GM12878 (cell line): ENCODE data around the gene CDCA8. TPM values are rescaled to one million over a fixed set of nuclear protein-coding genes. Genes with fewer than 3 reads are reported as not detected.

Experiments
- BACH1 ChIP-seq: fragments of 450-650 bp; IDR thresholded peaks from 2 replicates; pipeline ENCODE4 v1.6.1; 2017; ENCODE audit warnings: mild to moderate bottlenecking, borderline replicate concordance
- BCL11A ChIP-seq: IDR thresholded peaks from 2 replicates; pipeline ENCODE4 v1.6.1; 2011; ENCODE audit warnings: low read depth, low read length
- CHD2 ChIP-seq: IDR thresholded peaks from 2 replicates; pipeline ENCODE4 v1.6.1; 2011; ENCODE audit warnings: low read depth, low read length, improper control_type of control experiment, borderline replicate concordance
- FOS ChIP-seq: IDR thresholded peaks from 3 replicates; pipeline ENCODE4 v1.6.1; 2011; ENCODE audit warnings: borderline replicate concordance; ENCODE audit not compliant: insufficient read length; ENCODE audit errors: extremely low read depth
- FOXK2 ChIP-seq: fragments of 450-650 bp; IDR thresholded peaks from 2 replicates; pipeline ENCODE4 v1.6.1; 2017; ENCODE audit warnings: mild to moderate bottlenecking, moderate library complexity
- HDGF ChIP-seq: fragments of 450-650 bp; IDR thresholded peaks from 2 replicates; pipeline ENCODE4 v1.6.1; 2016; ENCODE audit warnings: antibody characterized with exemption
- MEF2B ChIP-seq: fragments of 450-650 bp; IDR thresholded peaks from 2 replicates; pipeline ENCODE4 v1.6.1; 2018; ENCODE audit warnings: mild to moderate bottlenecking, moderate library complexity; ENCODE audit not compliant: partially characterized antibody, poor library complexity, severe bottlenecking
- MYC ChIP-seq: IDR thresholded peaks from 2 replicates; pipeline ENCODE4 v1.6.1; 2011; ENCODE audit warnings: mild to moderate bottlenecking, low read length, moderate library complexity, inconsistent platforms; ENCODE audit not compliant: insufficient read depth, insufficient replicate concordance, insufficient read length, severe bottlenecking
- NR2C1 ChIP-seq: fragments of 450-650 bp; IDR thresholded peaks from 2 replicates; pipeline ENCODE4 v1.6.1; 2017; ENCODE audit warnings: antibody characterized with exemption, mild to moderate bottlenecking, moderate library complexity
- NR2C2 ChIP-seq: IDR thresholded peaks from 2 replicates; pipeline ENCODE4 v1.6.1; 2011; ENCODE audit warnings: borderline replicate concordance, low read depth; ENCODE audit not compliant: control insufficient read depth, insufficient read length
- POLR2A ChIP-seq: IDR thresholded peaks from 2 replicates; pipeline ENCODE4 v1.6.1; 2011; ENCODE audit warnings: low read depth, mild to moderate bottlenecking, low read length
- POU2F2 ChIP-seq: IDR thresholded peaks from 3 replicates; pipeline ENCODE4 v1.6.1; 2011; ENCODE audit warnings: low read depth, mild to moderate bottlenecking, low read length, borderline replicate concordance
- RFX5 ChIP-seq: IDR thresholded peaks from 2 replicates; pipeline ENCODE4 v1.6.1; 2011; ENCODE audit warnings: low read depth, low read length, improper control_type of control experiment
- RUNX3 ChIP-seq: IDR thresholded peaks from 2 replicates; pipeline ENCODE4 v1.6.1; 2012; ENCODE audit warnings: low read length, inconsistent platforms
- SMAD5 ChIP-seq: IDR thresholded peaks from 2 replicates; pipeline ENCODE4 v1.6.1; 2016; ENCODE audit warnings: antibody characterized with exemption, low read depth
- SP1 ChIP-seq: IDR thresholded peaks from one replicate; pipeline ENCODE4 v1.6.1; 2011; ENCODE audit warnings: low read depth, low read length
- TBL1XR1 ChIP-seq: IDR thresholded peaks from 2 replicates; pipeline ENCODE4 v1.6.1; 2012; ENCODE audit warnings: low read depth, low read length, improper control_type of control experiment
- TCF12 ChIP-seq: IDR thresholded peaks from 2 replicates; pipeline ENCODE4 v1.6.1; 2011; ENCODE audit warnings: low read depth, mild to moderate bottlenecking, low read length
- ZBTB11 ChIP-seq: fragments of 450-650 bp; formaldehyde crosslinking; IDR thresholded peaks from 2 replicates; pipeline ENCODE4 v1.5.0; 2022; ENCODE audit warnings: mild to moderate bottlenecking, missing genetic modification characterization
- ZBTB4 ChIP-seq: fragments of 450-650 bp; formaldehyde crosslinking; IDR thresholded peaks from 2 replicates; pipeline ENCODE4 v1.4.0; 2022; ENCODE audit warnings: mild to moderate bottlenecking, moderate library complexity
- ZZZ3 ChIP-seq: IDR thresholded peaks from 2 replicates; pipeline ENCODE4 v1.6.1; 2011; ENCODE audit warnings: low read depth; ENCODE audit not compliant: control insufficient read depth, insufficient read length
- polyA plus RNA-seq, 11 experiments: library from polyadenylated mRNA; depleted of rRNA in 4 of 11; unstranded in 6 of 11; stranded (reverse) in 5 of 11; fragments of >200 nt; fragmentation: Nextera tagmentation in 4 of 11; fragmentation: Illumina TruSeq in 1 of 11; extraction: Ambion mirVana in 4 of 11; extraction: Trizol in 1 of 11; gene quantifications; 1 replicate in 1 of 11; 2 replicates in 10 of 11; pipeline versions ENCODE4 v1.2.1 to v1.2.3, GENCODE V29; 2011 to 2016; ENCODE audit warnings: inconsistent platforms in 2 of 11, missing spikeins in 2 of 11, low read depth in 1 of 11
- total RNA-seq, 4 experiments: library from RNA; depleted of rRNA in 3 of 4; stranded (reverse); fragments of >200 nt in 3 of 4; fragmentation: Illumina TruSeq in 1 of 4; extraction: Trizol in 1 of 4; gene quantifications; 2 replicates each; pipeline versions ENCODE4 v1.2.1 to v1.2.3, GENCODE V29; 2013 to 2021
- TF ChIP-seq, protein P1 (sequence below): fragments of 450-650 bp; IDR thresholded peaks from 2 replicates; pipeline ENCODE4 v1.6.1; 2018; ENCODE audit warnings: borderline replicate concordance, mild to moderate bottlenecking; ENCODE audit not compliant: partially characterized antibody

CDCA8 gene
- total and polyA plus RNA-seq, 10 of the 15 experiments (the other 5 are each of a cell fraction or from before 2014, with no cell fraction given): 21.3 to 98.1 (median 61.4) TPM

- TF ChIP-seq ZZZ3 (no peak), BACH1 (0 out of 2 replicates have a peak, but pooled peaks have one; percentile 33), RUNX3 (peak; percentile 62; the same call in 1 of the 2 replicates), MEF2B (peak; percentile 49), CHD2 (peak; percentile 88), FOXK2 (peak; percentile 68), POLR2A (peak; percentile 95), TCF12 (no peak), SP1 (peak; percentile 91), HDGF (0 out of 2 replicates have a peak, but pooled peaks have one; percentile 40), RFX5 (peak; percentile 70), MYC (no peak), TBL1XR1 (no peak), FOS (peak; percentile 8), NR2C2 (no peak), ZBTB4 (CRISPR knock-in tag) (no peak), ZBTB11 (no peak), NR2C1 (peak; percentile 51; the same call in 1 of the 2 replicates), SMAD5 (0 out of 2 replicates have a peak, but pooled peaks have one; percentile 63), BCL11A (no peak), POU2F2 (0 out of 3 replicates have a peak, but pooled peaks have one; percentile 36)
- TF ChIP-seq, protein P1, sequence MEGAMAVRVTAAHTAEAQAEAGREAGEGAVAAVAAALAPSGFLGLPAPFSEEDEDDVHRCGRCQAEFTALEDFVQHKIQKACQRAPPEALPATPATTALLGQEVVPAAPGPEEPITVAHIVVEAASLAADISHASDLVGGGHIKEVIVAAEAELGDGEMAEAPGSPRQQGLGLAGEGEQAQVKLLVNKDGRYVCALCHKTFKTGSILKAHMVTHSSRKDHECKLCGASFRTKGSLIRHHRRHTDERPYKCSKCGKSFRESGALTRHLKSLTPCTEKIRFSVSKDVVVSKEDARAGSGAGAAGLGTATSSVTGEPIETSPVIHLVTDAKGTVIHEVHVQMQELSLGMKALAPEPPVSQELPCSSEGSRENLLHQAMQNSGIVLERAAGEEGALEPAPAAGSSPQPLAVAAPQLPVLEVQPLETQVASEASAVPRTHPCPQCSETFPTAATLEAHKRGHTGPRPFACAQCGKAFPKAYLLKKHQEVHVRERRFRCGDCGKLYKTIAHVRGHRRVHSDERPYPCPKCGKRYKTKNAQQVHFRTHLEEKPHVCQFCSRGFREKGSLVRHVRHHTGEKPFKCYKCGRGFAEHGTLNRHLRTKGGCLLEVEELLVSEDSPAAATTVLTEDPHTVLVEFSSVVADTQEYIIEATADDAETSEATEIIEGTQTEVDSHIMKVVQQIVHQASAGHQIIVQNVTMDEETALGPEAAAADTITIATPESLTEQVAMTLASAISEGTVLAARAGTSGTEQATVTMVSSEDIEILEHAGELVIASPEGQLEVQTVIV: peak; percentile 49
These were observed at the start of gene CDCA8 (continued) for GRCh38 chr1:37692078-37692833.
